ENCODE results near the gene PRDM11.

The PRDM11 gene

GRCh38 chr11:45211732-45212131, 65.3 kb downstream of the PRDM11 start:
- TF ChIP-seq CTCF (conservative IDR thresholded peaks at IDR 0.05; ENCODE audit: low read depth, low read length) = no peak

GRCh38 chr11:45212566-45213315, 66.3 kb downstream of the PRDM11 start:
- Histone ChIP-seq H4K20me1 (ENCODE audit: insufficient read depth) (no peaks in the 10 kb centered on the region), H3K27me3 (ENCODE audit: insufficient read depth, low read depth) (no peaks in the 10 kb centered on the region), H3K4me3 (IDR thresholded peaks at IDR 0.05; ENCODE audit: insufficient read depth, low read depth, low read length) (no peak overlapping the region), H3K4me1 (ENCODE audit: low read depth, poor library complexity, severe bottlenecking) (peaks cover 8% of the 10 kb centered on the region), H3K9ac (no peak overlapping the region), H3K36me3 (ENCODE audit: insufficient read depth) (no peaks in the 10 kb centered on the region), H3K79me2 (ENCODE audit: insufficient read depth, low read depth) (no peaks in the 10 kb centered on the region), H2AFZ (ENCODE audit: low read depth) (no peak overlapping the region), H3K4me2 (no peak overlapping the region), H3K27ac (no peak overlapping the region)
- no peak for TF ChIP-seq CTCF (conservative IDR thresholded peaks at IDR 0.05; ENCODE audit: low read depth, low read length)

More at GRCh38 chr11:45211732-45212131, 65.3 kb downstream of the PRDM11 start:
- Histone ChIP-seq H3K79me2 (ENCODE audit: insufficient read depth, low read depth) (no peaks in the 10 kb centered on the region), H3K9ac (no peak overlapping the region), H3K36me3 (ENCODE audit: insufficient read depth) (no peaks in the 10 kb centered on the region), H3K4me3 (IDR thresholded peaks at IDR 0.05; ENCODE audit: insufficient read depth, low read depth, low read length) (no peak overlapping the region), H4K20me1 (ENCODE audit: insufficient read depth) (no peaks in the 10 kb centered on the region), H3K4me1 (ENCODE audit: low read depth, poor library complexity, severe bottlenecking) (peaks cover 8% of the 10 kb centered on the region), H3K27ac (no peak overlapping the region), H2AFZ (ENCODE audit: low read depth) (no peak overlapping the region), H3K4me2 (no peak overlapping the region), H3K27me3 (ENCODE audit: insufficient read depth, low read depth) (no peaks in the 10 kb centered on the region)

GRCh38 chr11:45213316-45213665, 66.9 kb downstream of the PRDM11 start:
- no peaks in the 10 kb centered on the region for H3K79me2 ChIP-seq (ENCODE audit: insufficient read depth, low read depth)

GRCh38 chr11:45213717-45214116, 67.3 kb downstream of the PRDM11 start:
- no peaks in the 10 kb centered on the region for H3K27me3 ChIP-seq (ENCODE audit: insufficient read depth, low read depth)
- no peak overlapping the region for H3K9ac ChIP-seq
- H3K27ac ChIP-seq = no peak overlapping the region
- no peak overlapping the region for H3K4me2 ChIP-seq
- no peak for TF ChIP-seq CTCF (conservative IDR thresholded peaks at IDR 0.05; ENCODE audit: low read depth, low read length)
- no peaks in the 10 kb centered on the region for H3K79me2 ChIP-seq (ENCODE audit: insufficient read depth, low read depth)
- no peaks in the 10 kb centered on the region for H3K36me3 ChIP-seq (ENCODE audit: insufficient read depth)
- H3K4me1 ChIP-seq (ENCODE audit: low read depth, poor library complexity, severe bottlenecking) = peaks cover 8% of the 10 kb centered on the region
- no peak overlapping the region for H3K4me3 ChIP-seq (IDR thresholded peaks at IDR 0.05; ENCODE audit: insufficient read depth, low read depth, low read length)
- no peaks in the 10 kb centered on the region for H4K20me1 ChIP-seq (ENCODE audit: insufficient read depth)
- H2AFZ ChIP-seq (ENCODE audit: low read depth) = no peak overlapping the region

More at GRCh38 chr11:45213316-45213665, 66.9 kb downstream of the PRDM11 start:
- TF ChIP-seq CTCF (conservative IDR thresholded peaks at IDR 0.05; ENCODE audit: low read depth, low read length) = no peak
- no peak overlapping the region for H2AFZ ChIP-seq (ENCODE audit: low read depth)
- H4K20me1 ChIP-seq (ENCODE audit: insufficient read depth) = no peaks in the 10 kb centered on the region
- no peak overlapping the region for H3K4me3 ChIP-seq (IDR thresholded peaks at IDR 0.05; ENCODE audit: insufficient read depth, low read depth, low read length)
- H3K9ac ChIP-seq = no peak overlapping the region
- H3K4me2 ChIP-seq = no peak overlapping the region
- no peaks in the 10 kb centered on the region for H3K27me3 ChIP-seq (ENCODE audit: insufficient read depth, low read depth)
- no peaks in the 10 kb centered on the region for H3K36me3 ChIP-seq (ENCODE audit: insufficient read depth)
- no peak overlapping the region for H3K27ac ChIP-seq
- H3K4me1 ChIP-seq (ENCODE audit: low read depth, poor library complexity, severe bottlenecking) = peaks cover 8% of the 10 kb centered on the region

All from KMS-11 (cell line).